Gastrocnemius medialis (tissue), 4 donors: Measurements from ENCODE around the gene NOVA2. TPM values are rescaled to one million over a fixed set of nuclear protein-coding genes. Genes with fewer than 3 reads are reported as not detected.

Experiments used
- ATAC-seq, 2 donors: fragments of 150-250 bp; one replicate each; pipeline ENCODE4 v1.9.1; 2016
- DNase-seq, 2 donors: peaks; one replicate each; pipeline ENCODE4 v3.0.0-alpha.2; 2019
- H3K27ac ChIP-seq, 4 donors: fragments of 200-600 bp; sonication (generic); 1 replicate in 1 of 4; 2 replicates in 3 of 4; pipeline ENCODE4 v1.5.1; 2016 to 2018; ENCODE audit warnings: mild to moderate bottlenecking in 2 of 4, moderate library complexity in 1 of 4
- H3K27me3 ChIP-seq, 3 donors: fragments of 200-600 bp; sonication (generic) in 2 of 3; 1 replicate in 1 of 3; 2 replicates in 2 of 3; pipeline versions ENCODE4 v1.5.1 to v1.6.0; 2016 to 2019; ENCODE audit warnings: mild to moderate bottlenecking in 1 of 3, moderate library complexity in 1 of 3
- H3K36me3 ChIP-seq, 2 donors: fragments of 200-600 bp; sonication (generic) in 1 of 2; one replicate each; pipeline ENCODE4 v1.5.1; 2017 to 2018
- H3K4me1 ChIP-seq, 2 donors: fragments of 200-600 bp; sonication (generic) in 1 of 2; one replicate each; pipeline ENCODE4 v1.5.1; 2016 to 2017; ENCODE audit warnings: mild to moderate bottlenecking in 2 of 2
- H3K4me3 ChIP-seq, 4 donors: fragments of 200-600 bp; sonication (generic) in 3 of 4; 1 replicate in 1 of 4; 2 replicates in 3 of 4; pipeline ENCODE4 v1.5.1; 2016 to 2019; ENCODE audit warnings: mild to moderate bottlenecking in 2 of 4
- H3K9me3 ChIP-seq, 3 donors: fragments of 200-600 bp; sonication (generic) in 2 of 3; 1 replicate in 1 of 3; 2 replicates in 2 of 3; pipeline ENCODE4 v1.5.1; 2016 to 2019
- CTCF ChIP-seq, 5 experiments: fragments of 450-650 bp in 3 of 5; fragments of 200-600 bp in 2 of 5; sonication (generic) in 2 of 5; IDR thresholded peaks in 4 of 5; conservative IDR thresholded peaks in 1 of 5; 1 replicate in 4 of 5; 2 replicates in 1 of 5; pipeline ENCODE4 v1.5.1; 2016 to 2019; ENCODE audit warnings: antibody characterized with exemption in 5 of 5, mild to moderate bottlenecking in 3 of 5, moderate library complexity in 3 of 5
- POLR2A ChIP-seq, 2 donors: fragments of 450-650 bp; IDR thresholded peaks; one replicate each; pipeline ENCODE4 v1.6.1; 2017; ENCODE audit warnings: antibody characterized with exemption in 2 of 2, mild to moderate bottlenecking in 2 of 2, moderate library complexity in 2 of 2
- in situ Hi-C, 4 donors: fragments of 200-750 bp; cut with MboI; loops; one replicate each; pipeline versions ENCODE4 v1.15.0 to v1.8.0; 2017; ENCODE audit warnings: low sequenced_read_pairs in 4 of 4
- intact Hi-C: fragments of 100-400 bp; cut with DNase I; formaldehyde crosslinking; loops from one replicate; pipeline ENCODE4 v1.15.1; 2023; ENCODE audit warnings: low total_unique reads
- total RNA-seq, 4 donors: library from RNA; depleted of rRNA; stranded (reverse); fragments of >200 nt; gene quantifications; one replicate each; pipeline versions ENCODE4 v1.1.0 to v1.2.3, GENCODE V29; 2016

The NOVA2 gene
- total RNA-seq, 4 donors from 2014 or later, result 0.44 to 1.1 (median 0.49) TPM

- H3K27ac ChIP-seq, result no peak overlapping the region
- no peak overlapping the region for H3K4me3 ChIP-seq
- TF ChIP-seq CTCF (IDR thresholded peaks at IDR 0.05 in 4 of 5, conservative IDR thresholded peaks at IDR 0.05 in 1 of 5), result no peak
- TF ChIP-seq POLR2A (IDR thresholded peaks at IDR 0.05), result no peak
- no peaks in the 10 kb centered on the region for H3K36me3 ChIP-seq
- H3K9me3 ChIP-seq, result no peaks in the 10 kb centered on the region
- no peak for ATAC-seq
- intact Hi-C loops (no loop called here), in situ Hi-C loops (no loop called here)
- H3K4me1 ChIP-seq, result no peaks in the 10 kb centered on the region
- peaks cover 7 to 20% (median 9%) of the 10 kb centered on the region in 3 donors for H3K27me3 ChIP-seq
- no peak for DNase-seq
Measured at GRCh38 chr19:46002678-46003275, 29.1 kb upstream of the NOVA2 start.

GRCh38 chr19:46000491-46001246 is 27.0 kb upstream of the NOVA2 start:
- ATAC-seq (no peak), DNase-seq (no peak)
- intact Hi-C loops, result no loop called here

GRCh38 chr19:45999653-46000121 is 26.0 kb upstream of the NOVA2 start:
- H3K36me3 ChIP-seq, result no peaks in the 10 kb centered on the region
- H3K27me3 ChIP-seq, result peaks cover 7 to 20% (median 9%) of the 10 kb centered on the region in 3 donors
- no peaks in the 10 kb centered on the region for H3K9me3 ChIP-seq
- no peak for DNase-seq
- in situ Hi-C loops, result no loop called here
- ATAC-seq, result no peak
- H3K27ac ChIP-seq, result no peak overlapping the region
- TF ChIP-seq POLR2A (IDR thresholded peaks at IDR 0.05), result no peak
- TF ChIP-seq CTCF (IDR thresholded peaks at IDR 0.05 in 4 of 5, conservative IDR thresholded peaks at IDR 0.05 in 1 of 5), result no peak
- no peak overlapping the region for H3K4me3 ChIP-seq
- intact Hi-C loops, result no loop called here
- peaks cover 6 to 7% of the 10 kb centered on the region in 2 donors for H3K4me1 ChIP-seq

More at GRCh38 chr19:46000491-46001246, 27.0 kb upstream of the NOVA2 start:
- H3K27ac ChIP-seq, result no peak overlapping the region
- TF ChIP-seq CTCF (IDR thresholded peaks at IDR 0.05 in 4 of 5, conservative IDR thresholded peaks at IDR 0.05 in 1 of 5) (no peak), POLR2A (IDR thresholded peaks at IDR 0.05) (no peak)
- peaks cover 7 to 20% (median 9%) of the 10 kb centered on the region in 3 donors for H3K27me3 ChIP-seq
- in situ Hi-C loops, result no loop called here
- no peaks in the 10 kb centered on the region for H3K9me3 ChIP-seq
- H3K4me3 ChIP-seq, result peak overlapping the region in 1 of 4 donors; percentile 3
- no peaks in the 10 kb centered on the region for H3K36me3 ChIP-seq
- H3K4me1 ChIP-seq, result peaks cover 5 to 6% of the 10 kb centered on the region in 2 donors

GRCh38 chr19:45998834-45999233 is 25.2 kb upstream of the NOVA2 start:
- Histone ChIP-seq H3K9me3 (no peaks in the 10 kb centered on the region), H3K27me3 (peaks cover 7 to 20% (median 9%) of the 10 kb centered on the region in 3 donors), H3K4me3 (no peak overlapping the region), H3K36me3 (no peaks in the 10 kb centered on the region), H3K27ac (no peak overlapping the region), H3K4me1 (peaks cover 6 to 12% of the 10 kb centered on the region in 2 donors)
- TF ChIP-seq POLR2A (IDR thresholded peaks at IDR 0.05) (no peak), CTCF (IDR thresholded peaks at IDR 0.05 in 4 of 5, conservative IDR thresholded peaks at IDR 0.05 in 1 of 5) (no peak)
- no peak for ATAC-seq
- no peak for DNase-seq
- intact Hi-C loops (no loop called here), in situ Hi-C loops (no loop called here)
